Measurements from ENCODE around the gene ZBTB8OS.
"Not testable (repeated sequence)": the region's sequence is repeated elsewhere in the genome, so short reads cannot be mapped to it uniquely, and the experiment has no call there.

The ZBTB8OS gene

DNA sequence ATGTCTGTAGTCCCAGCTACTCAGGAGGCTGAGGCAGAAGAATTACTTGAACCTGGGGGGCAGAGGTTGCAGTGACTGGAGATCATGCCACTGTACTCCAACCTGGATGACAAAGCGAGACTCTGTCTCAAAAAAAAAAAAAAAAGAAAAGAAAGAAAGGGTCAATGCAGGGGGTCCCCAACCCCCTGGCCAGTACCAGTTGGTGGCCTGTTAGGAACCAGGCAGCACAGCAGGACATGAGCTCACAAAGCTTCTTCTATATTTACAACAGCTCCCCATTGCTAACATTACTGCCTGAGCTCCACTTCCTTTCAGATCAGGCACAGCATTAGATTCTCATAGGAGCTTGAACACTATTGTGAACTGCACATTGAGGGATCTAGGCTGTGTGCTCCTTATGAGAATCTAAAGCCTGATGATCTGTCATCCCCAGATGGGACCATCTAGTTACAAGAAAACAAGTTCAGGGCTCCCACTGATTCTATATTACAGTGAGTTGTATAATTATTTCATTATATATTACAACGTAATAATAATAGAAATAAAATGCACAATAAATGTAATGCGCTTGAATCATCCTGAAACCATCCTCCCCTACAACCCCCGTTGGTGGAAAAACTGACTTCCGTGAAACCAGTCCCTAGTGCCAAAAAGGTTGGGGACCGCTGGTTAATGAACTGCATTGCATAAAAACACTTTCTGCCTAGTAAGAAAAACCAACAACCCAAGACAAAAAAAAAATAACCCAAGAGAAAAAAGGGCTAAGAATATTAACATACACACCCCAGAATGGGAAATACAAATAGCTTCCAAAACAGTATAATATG lies 2.8 kb downstream of the ZBTB8OS start:
- no peak for TF ChIP-seq CTCF (IDR thresholded peaks at IDR 0.05; ENCODE audit: insufficient read depth, low read depth, low read length, missing control alignments)
- H3K4me3 ChIP-seq (ENCODE audit: low read length) = no peak overlapping the region
- no peak for DNase-seq (ENCODE audit: low read depth)

- no peak overlapping the region for H3K4me3 ChIP-seq (ENCODE audit: low read length)
- DNase-seq (ENCODE audit: low read depth) = no peak
- no peak for TF ChIP-seq CTCF (IDR thresholded peaks at IDR 0.05; ENCODE audit: insufficient read depth, low read depth, low read length, missing control alignments)
Measured at GRCh38 chr1:32644426-32644825, 5.9 kb downstream of the ZBTB8OS start.

DNA sequence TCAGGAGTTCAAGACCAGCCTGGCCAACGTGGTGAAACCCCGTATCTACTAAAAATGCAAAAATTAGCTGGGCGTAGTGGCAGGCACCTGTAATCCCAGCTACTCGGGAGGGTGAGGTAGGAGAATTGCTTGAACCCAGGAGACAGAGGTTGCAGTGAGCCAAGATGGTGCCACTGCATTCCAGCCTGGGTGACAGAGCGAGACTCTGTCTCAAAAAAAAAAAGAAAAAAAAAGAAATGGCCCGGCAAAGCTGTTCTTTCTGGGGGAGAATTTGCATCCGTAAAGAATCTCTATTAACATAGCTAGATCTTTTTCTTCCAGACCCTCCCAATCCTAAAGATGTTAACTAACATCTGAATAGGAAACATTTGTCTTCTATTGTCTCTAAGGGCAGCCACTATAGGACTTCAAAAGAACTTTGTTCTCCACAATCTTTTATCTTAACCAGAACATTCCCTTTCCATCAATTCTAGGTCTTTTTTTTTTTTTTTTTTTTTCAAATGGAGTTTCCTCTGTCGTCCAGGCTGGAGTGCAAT lies 8.0 kb downstream of the ZBTB8OS start:
- not testable (repeated sequence) for H3K4me3 ChIP-seq (ENCODE audit: low read length); DNase-seq (ENCODE audit: low read depth)

DNA sequence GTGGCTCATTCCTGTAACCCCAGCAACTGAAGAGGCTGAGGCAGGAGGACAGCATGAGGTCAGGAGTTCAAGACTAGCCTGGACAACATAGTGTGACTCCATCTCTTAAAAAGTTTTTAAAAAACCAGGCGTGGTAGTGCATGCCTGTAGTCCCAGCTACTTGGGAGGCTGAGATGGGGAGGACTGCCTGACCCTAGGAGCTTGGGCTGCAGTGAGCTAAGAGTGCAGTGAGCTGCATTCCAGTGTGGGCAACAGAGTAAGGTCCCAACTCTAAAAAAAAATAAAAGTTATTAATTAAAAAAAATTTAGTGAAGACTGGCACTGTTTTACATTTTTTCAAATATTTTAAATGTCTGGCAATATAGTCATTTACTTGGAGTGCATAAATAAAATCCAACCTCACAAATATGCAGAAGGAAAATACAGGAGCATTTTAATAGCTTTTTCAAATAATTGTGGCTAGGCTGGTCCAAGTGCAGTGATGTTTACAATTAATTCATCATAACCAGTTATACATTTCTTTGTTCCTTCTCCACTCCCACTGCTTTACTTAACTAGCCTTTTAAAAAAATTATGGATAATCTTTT lies 10.8 kb downstream of the ZBTB8OS start:
- TF ChIP-seq CTCF (IDR thresholded peaks at IDR 0.05; ENCODE audit: insufficient read depth, low read depth, low read length, missing control alignments) = no peak
- H3K4me3 ChIP-seq (ENCODE audit: low read length) = no peak overlapping the region
- DNase-seq (ENCODE audit: low read depth) = no peak

DNA sequence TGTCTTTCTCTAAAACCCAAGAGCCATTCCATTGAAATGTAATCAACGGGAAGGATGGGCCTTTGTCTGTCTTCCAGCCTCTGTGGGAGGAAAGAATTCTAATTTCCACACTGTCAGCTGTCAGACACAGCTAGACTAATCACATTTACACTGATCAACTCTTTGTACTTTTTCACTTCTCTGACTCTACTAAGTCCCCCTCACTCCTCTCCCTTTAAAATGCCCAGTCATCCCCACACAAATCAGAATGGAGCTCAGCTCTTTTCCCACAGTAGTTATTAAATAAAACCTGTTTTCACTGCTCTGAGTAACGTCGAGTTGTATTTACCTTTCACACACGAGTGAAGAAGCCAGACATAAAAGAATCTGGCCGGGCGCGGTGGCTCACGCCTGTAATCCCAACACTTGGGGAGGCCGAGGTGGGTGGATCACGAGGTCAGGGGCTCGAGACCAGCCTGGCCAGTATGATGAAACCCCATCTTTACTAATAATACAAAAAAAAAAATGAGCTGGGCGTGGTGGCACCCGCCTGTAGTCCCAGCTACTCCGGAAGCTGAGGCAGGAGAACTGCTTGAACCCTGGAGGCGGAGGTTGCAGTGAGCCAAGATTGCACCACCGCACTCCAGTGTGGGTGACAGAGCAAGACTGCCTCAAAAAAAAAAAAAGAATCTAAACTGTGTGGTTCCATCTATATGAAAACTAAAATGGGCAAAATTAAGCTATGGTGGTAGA lies 13.3 kb downstream of the ZBTB8OS start:
- DNase-seq (ENCODE audit: low read depth) = peak; percentile 73
- no peak overlapping the region for H3K4me3 ChIP-seq (ENCODE audit: low read length)
- TF ChIP-seq CTCF (IDR thresholded peaks at IDR 0.05; ENCODE audit: insufficient read depth, low read depth, low read length, missing control alignments) = no peak

DNA sequence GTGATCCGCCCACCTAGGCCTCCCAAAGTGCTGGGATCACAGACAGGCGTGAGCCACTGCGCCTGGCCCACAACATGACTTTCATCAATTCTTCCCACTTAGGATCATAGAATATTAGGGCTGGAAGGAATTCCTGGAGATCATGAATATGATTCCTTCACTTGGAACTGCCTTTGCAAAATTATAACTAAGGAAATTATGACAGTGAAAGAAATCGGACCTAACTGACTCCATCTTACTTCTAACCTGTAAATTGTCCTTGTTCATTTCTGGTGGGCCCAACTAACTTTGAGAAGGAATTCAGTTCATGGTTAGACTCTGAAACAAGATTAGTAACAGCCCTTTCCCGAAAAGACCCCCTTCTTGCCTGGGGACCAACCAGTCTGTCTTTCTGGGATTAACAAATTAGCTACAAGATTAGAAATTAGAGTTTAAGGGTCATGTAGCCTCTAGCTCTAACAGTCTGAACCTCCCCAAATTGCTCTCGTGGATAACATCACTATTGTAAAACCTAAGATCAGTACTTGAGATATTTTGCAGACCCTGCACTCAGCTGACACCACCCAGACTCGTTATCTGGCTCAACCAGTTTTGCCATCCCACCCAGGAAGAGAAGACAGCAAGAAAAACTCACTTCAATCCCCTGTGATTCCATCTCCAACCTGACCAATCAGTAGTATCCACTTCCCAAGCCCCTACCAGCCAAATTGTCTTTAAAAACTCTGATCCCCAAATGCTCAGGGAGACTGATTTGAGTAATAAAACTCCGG lies 14.7 kb downstream of the ZBTB8OS start:
- TF ChIP-seq CTCF (IDR thresholded peaks at IDR 0.05; ENCODE audit: insufficient read depth, low read depth, low read length, missing control alignments) = no peak
- no peak overlapping the region for H3K4me3 ChIP-seq (ENCODE audit: low read length)
- no peak for DNase-seq (ENCODE audit: low read depth)
